Neural cell (in vitro differentiated cells): ENCODE measurements around the gene ZNF750.

ENCODE experiments used
- CTCF ChIP-seq: fragments of 450-650 bp; IDR thresholded peaks from 2 replicates; pipeline ENCODE4 v1.5.1; 2014; ENCODE audit warnings: antibody characterized with exemption, mild to moderate bottlenecking, moderate library complexity; ENCODE audit not compliant: poor library complexity, severe bottlenecking
- EP300 ChIP-seq: fragments of 450-650 bp; conservative IDR thresholded peaks from 2 replicates; pipeline ENCODE4 v1.6.1; 2014; ENCODE audit warnings: antibody characterized with exemption, mild to moderate bottlenecking, moderate library complexity; ENCODE audit not compliant: poor library complexity, severe bottlenecking
- EZH2 ChIP-seq: fragments of 200-600, 300-800 bp; shearing (Covaris generic), sonication (generic); IDR thresholded peaks from 2 replicates; pipeline ENCODE4 v1.6.1; 2014; ENCODE audit warnings: antibody characterized with exemption, low read length, borderline replicate concordance, mild to moderate bottlenecking; ENCODE audit not compliant: insufficient read depth, poor library complexity, severe bottlenecking
- POLR2AphosphoS5 ChIP-seq: IDR thresholded peaks from 2 replicates; pipeline ENCODE4 v1.6.1; 2012
- RAD21 ChIP-seq: fragments of 450-650 bp; conservative IDR thresholded peaks from 2 replicates; pipeline ENCODE4 v1.6.1; 2014; ENCODE audit warnings: antibody characterized with exemption, mild to moderate bottlenecking, moderate library complexity
- REST ChIP-seq: IDR thresholded peaks from 2 replicates; pipeline ENCODE4 v1.6.1; 2012; ENCODE audit warnings: borderline replicate concordance
- SMC3 ChIP-seq: fragments of 450-650 bp; conservative IDR thresholded peaks from 2 replicates; pipeline ENCODE4 v1.6.1; 2014; ENCODE audit warnings: antibody characterized with exemption, mild to moderate bottlenecking, moderate library complexity; ENCODE audit not compliant: poor library complexity

- TF ChIP-seq CTCF (no peak), POLR2AphosphoS5 (no peak), REST (no peak), EZH2 (no peak), EP300 (no peak), SMC3 (no peak), RAD21 (no peak)
Observed at GRCh38 chr17:82871056-82871775, 31.4 kb upstream of the ZNF750 start.
